Stimulated activated CD8-positive, alpha-beta memory T cell treated with anti-CD3 and anti-CD28 coated beads, Interleukin-7, amount 100 ng/mL, for 1 hour (primary cell): Measurements from ENCODE around the gene MICAL3.
A peak's percentile ranks its signal among the peaks of the same experiment; 100 is the strongest.

Experiments used
- DNase-seq, 2 donors: peaks; one replicate each; pipeline ENCODE4 v3.0.0-alpha.2; 2020; ENCODE audit warnings: low read depth in 2 of 2

Gene MICAL3

GRCh38 chr22:17846326-17846992 lies 177.9 kb downstream of the MICAL3 start:
- no peak for DNase-seq

DNA sequence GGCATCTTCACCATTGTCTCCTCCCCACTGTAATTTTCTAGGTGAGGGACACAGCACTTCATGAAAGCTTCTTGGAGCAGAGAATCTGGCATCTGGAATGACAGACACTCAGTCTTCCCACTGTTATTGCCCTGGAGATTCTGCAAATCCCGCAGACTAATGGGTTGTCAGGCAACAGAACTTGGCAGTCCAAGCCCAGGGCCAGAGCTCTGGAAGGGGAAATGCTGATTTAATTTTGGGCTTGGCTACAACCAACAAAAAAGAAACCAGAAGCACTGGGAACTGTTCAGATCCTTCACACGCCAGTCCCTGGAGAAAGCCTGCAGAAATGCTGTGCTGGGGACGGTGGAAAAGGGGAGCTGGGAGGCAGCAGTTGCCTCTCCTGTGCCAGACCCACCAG lies 178.6 kb downstream of the MICAL3 start:
- no peak for DNase-seq

GRCh38 chr22:17845327-17845726 lies 179.0 kb downstream of the MICAL3 start:
- DNase-seq: no peak

- no peak for DNase-seq
Observed at GRCh38 chr22:17844150-17844549, 180.2 kb downstream of the MICAL3 start.

GRCh38 chr22:17842386-17842785 lies 182.0 kb downstream of the MICAL3 start:
- DNase-seq: peak in 1 of 2 donors; percentile 2

GRCh38 chr22:17841836-17842235 lies 182.5 kb downstream of the MICAL3 start:
- no peak for DNase-seq

DNA sequence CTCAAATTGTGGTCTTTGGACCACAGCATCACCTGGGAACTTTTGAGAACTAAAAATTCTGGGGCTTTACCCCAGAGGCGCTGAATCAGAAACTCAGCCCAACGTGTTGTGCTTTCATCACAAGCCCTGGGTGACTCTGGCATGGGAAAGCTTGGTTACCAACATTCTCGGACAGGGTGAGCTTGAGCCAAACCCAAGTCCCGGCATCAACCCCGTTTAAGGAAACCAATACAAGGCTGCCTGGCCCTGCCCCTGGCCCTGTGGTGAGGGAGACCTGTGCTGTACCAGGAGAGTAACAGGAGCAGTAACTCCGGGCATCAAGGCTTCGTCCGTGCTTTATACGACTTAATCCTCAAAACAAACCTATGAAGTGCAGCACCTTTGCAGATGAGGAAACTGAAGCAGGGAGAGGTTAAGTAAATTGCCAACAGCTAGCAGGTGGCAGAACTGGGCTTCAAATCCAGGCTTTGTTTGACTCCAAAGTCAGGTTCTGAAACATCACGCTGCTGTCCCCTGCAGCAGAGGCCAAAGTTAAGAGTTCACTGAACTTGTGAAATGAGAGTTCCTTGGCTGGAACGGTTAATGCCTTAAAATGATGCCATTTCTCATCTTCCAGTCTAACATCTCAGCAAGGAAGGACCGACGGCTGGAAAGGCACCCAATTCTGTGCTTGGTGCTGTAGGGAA lies 186.0 kb downstream of the MICAL3 start:
- DNase-seq: no peak

- no peak for DNase-seq
Observed at GRCh38 chr22:17836992-17837742, 187.2 kb downstream of the MICAL3 start.

GRCh38 chr22:17835256-17835655 lies 189.1 kb downstream of the MICAL3 start:
- no peak for DNase-seq

- no peak for DNase-seq
Observed at GRCh38 chr22:17833489-17833888, 190.9 kb downstream of the MICAL3 start.

GRCh38 chr22:17832665-17833064 lies 191.7 kb downstream of the MICAL3 start:
- DNase-seq: no peak

- DNase-seq: no peak
Observed at GRCh38 chr22:17831501-17832251, 192.7 kb downstream of the MICAL3 start.

DNA sequence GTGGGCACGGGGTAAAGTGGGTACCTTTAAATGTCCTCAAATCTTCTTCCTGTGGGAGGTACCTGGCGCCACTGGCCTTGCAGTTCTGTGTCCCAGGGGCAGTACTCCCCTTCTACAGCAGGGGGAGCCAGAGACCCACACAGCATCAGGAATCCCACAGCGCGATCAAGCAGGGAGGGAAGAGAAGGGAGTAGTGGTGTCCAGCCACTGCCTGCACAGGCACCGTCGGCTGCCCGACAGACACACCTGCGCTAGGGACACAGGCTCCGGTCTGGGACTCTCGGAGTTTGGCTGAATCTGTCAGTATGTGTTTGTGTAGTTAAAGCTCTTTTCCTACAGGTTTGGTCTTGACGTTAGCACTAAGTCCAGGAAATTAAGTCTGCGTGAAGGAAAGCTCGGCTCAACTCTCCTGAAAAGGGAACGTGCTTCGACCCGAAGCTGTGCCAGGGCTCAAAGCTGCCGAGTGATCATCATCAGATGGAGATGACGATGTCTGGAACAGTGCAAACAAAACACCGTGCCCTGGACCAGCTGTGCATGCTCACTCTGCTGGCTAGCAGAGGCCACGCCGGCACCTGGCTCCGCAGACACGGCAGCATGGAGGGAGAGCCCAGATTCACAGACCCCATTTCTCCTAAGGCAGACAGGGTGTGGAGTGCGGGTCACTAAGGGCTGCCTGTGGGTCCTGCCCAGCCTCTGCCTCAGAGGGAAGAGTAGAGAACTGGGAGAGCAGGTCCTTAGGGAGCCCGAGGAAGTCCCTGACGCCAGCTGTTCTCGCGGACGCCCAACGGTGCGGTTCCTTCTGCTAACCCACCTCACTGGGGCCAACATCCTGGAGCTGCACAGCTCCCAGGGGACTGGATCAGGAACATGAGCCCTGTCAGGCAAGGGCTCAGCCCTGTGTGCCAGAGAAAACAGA lies 194.1 kb downstream of the MICAL3 start:
- DNase-seq: peak; percentile 59 to 75

GRCh38 chr22:17829695-17830042 lies 194.7 kb downstream of the MICAL3 start:
- DNase-seq: no peak

DNA sequence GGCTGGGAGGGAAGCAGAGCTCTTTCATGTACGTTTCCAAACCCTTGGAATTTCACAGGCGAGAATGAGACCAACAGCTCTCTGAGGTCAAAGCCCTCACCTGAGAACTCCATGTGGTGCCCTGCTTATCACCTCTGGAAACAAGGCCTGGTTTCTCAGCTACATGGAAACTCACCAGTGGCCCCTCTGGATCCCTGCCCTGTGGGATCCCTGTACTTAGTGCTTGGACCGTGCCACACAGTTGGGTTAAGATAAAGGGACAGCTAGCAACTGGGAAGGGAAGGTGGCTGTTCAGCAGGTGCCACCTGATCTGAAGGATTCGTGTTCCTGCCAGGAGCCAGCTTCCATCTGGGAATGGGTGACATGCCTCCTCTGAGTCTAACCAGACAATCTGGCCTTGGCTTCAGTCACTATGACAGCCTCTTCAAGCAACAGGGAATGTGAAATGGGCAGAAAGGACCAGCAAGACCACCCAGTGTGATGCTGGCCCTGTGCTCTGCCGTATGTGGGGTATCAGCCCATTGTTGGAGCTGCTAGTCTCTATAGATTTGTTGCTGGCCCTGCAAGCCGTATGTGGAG lies 195.8 kb downstream of the MICAL3 start:
- DNase-seq: no peak

- DNase-seq: no peak
Observed at GRCh38 chr22:17827466-17827865, 196.9 kb downstream of the MICAL3 start.

DNA sequence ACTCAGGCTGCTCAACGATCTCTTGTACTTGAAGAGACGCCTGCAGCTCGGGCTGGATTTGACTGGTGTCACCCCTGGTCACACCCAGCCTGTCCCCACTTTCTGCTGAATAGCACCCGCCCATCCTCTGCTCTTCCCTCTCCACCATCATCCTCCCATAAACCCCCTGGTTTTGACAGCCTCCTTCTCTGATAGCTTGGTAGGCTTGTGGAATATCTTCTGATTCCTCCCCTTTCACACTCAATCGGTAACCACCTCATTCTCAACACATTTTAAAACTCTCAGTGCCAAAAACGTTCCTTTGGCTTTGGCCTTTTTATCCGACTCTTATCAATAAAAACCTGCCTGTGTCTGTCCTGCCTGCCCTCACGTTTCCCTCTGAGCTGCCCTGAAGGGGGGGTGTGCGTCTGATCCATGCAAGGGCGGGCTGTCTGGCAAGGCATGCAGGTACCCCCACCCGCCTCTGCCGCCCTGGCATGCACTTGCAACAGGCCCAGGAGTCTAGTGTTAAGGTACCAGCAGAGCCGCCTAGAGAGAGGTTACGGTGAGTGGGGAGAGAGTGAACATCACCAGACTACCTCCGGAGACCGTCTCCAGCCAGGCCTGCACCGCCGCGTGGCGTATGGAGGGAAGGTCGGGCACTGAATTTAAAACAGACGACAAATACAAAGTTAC lies 198.3 kb downstream of the MICAL3 start:
- no peak for DNase-seq

GRCh38 chr22:17824457-17824856 lies 199.9 kb downstream of the MICAL3 start:
- no peak for DNase-seq

DNA sequence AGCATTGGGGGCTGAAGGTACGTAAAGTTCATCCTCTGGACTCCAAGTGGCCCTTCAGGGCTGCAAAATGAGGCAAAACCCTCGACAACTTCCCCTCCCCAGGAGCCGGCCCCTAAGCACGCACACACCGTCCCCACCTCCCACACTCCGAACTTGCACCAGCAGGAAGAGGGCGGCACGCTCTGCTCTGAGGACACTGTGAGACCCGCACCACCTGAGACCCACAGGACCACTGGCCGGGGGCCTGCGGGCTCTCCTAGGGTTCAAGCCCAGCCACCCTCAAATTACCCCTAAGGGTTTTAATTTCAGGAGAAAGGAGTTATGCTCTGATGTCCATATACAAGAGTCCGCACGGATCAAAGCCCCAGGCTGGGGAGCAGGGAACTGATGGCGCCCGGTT lies 200.4 kb downstream of the MICAL3 start:
- no peak for DNase-seq

- DNase-seq: no peak
Observed at GRCh38 chr22:17823226-17823625, 201.1 kb downstream of the MICAL3 start.
